GM18870 (cell line): ENCODE data around the gene SRCAP.

Experiments used
- ATAC-seq: cut with Tn5 transposase; IDR thresholded peaks from one replicate; pipeline ENCODE4 v1.9.1; 2021; ENCODE audit warnings: moderate library complexity; ENCODE audit not compliant: unreplicated experiment

Gene SRCAP

GRCh38 chr16:30753596-30753995 is 54.6 kb downstream of the SRCAP start:
- ATAC-seq = no peak

- ATAC-seq = no peak
Observed at GRCh38 chr16:30755955-30756780, 57.2 kb downstream of the SRCAP start.

GRCh38 chr16:30756781-30757100 is 57.8 kb downstream of the SRCAP start:
- no peak for ATAC-seq

GRCh38 chr16:30757316-30757715 is 58.3 kb downstream of the SRCAP start:
- no peak for ATAC-seq

- ATAC-seq = no peak
Observed at GRCh38 chr16:30758988-30759491, 60.1 kb downstream of the SRCAP start.

GRCh38 chr16:30760001-30760559 is 61.1 kb downstream of the SRCAP start:
- ATAC-seq = no peak

GRCh38 chr16:30760577-30761426 is 61.8 kb downstream of the SRCAP start:
- no peak for ATAC-seq

- ATAC-seq = peak; percentile 3
Observed at GRCh38 chr16:30761427-30761927, 62.5 kb downstream of the SRCAP start.

- ATAC-seq = peak; percentile 92
Observed at GRCh38 chr16:30761928-30762902, 63.2 kb downstream of the SRCAP start, which contains the start of the genes CFAP119 and RNF40. Gene CFAP119 (minus strand): TSS chr16:30762062. CDS start chr16:30761748, 314 bp downstream. Gene RNF40 (plus strand): TSS chr16:30762322. CDS start chr16:30762546, 224 bp downstream.

GRCh38 chr16:30762991-30763725 is 64.2 kb downstream of the SRCAP start:
- ATAC-seq = no peak

- ATAC-seq = no peak
Observed at GRCh38 chr16:30764086-30764485, 65.1 kb downstream of the SRCAP start.

- ATAC-seq = no peak
Observed at GRCh38 chr16:30764816-30765465, 66.0 kb downstream of the SRCAP start.

GRCh38 chr16:30766206-30766932 is 67.4 kb downstream of the SRCAP start:
- ATAC-seq = no peak

GRCh38 chr16:30766933-30767284 is 67.9 kb downstream of the SRCAP start:
- no peak for ATAC-seq

GRCh38 chr16:30767767-30768465 is 68.9 kb downstream of the SRCAP start:
- no peak for ATAC-seq

GRCh38 chr16:30768583-30769181 is 69.7 kb downstream of the SRCAP start:
- ATAC-seq = no peak

- ATAC-seq = no peak
Observed at GRCh38 chr16:30769379-30770089, 70.6 kb downstream of the SRCAP start.
